ENCODE data around the gene ORM2.
A peak's percentile ranks its signal among the peaks of the same experiment; 100 is the strongest.
"Not testable (repeated sequence)": the region's sequence is repeated elsewhere in the genome, so short reads cannot be mapped to it uniquely, and the experiment has no call there.

ORM2 gene

GRCh38 chr9:114314881-114315722 is 14.6 kb upstream of the ORM2 start:
- no peak for DNase-seq (ENCODE audit: low read depth in 2 of 2)

DNA sequence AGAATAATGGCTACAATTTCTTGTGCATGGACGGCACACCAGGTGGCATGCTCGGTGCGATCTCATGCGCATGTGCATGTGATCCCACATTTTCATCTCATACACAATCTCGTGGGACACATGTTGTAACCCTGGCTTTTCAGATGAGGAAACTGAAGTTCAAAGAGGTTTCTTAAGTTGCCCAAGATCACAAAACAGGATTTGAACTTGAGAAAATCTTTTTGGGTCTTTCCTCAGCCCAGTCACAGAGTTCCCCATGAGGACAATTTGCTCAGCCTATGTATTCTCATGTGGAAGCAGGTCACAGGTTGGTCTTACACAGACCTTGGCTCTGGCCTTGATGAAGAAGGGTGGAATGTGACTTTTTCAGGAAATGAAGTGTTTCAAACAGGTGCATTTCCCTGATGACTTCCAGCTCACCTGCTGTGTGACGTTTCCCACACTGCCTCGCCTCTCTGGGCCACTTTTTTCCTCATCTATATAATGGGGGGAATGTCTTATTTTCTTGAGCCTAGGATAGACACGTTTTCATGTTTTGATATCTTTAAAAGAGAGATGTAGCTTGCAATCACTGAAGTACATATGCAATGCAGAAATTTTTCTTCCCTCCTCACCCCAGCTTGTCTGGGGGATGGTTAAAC is 13.8 kb upstream of the ORM2 start:
- no peak for DNase-seq (ENCODE audit: low read depth in 2 of 2)

GRCh38 chr9:114316605-114317230 is 13.0 kb upstream of the ORM2 start:
- no peak for DNase-seq (ENCODE audit: low read depth in 2 of 2)

DNA sequence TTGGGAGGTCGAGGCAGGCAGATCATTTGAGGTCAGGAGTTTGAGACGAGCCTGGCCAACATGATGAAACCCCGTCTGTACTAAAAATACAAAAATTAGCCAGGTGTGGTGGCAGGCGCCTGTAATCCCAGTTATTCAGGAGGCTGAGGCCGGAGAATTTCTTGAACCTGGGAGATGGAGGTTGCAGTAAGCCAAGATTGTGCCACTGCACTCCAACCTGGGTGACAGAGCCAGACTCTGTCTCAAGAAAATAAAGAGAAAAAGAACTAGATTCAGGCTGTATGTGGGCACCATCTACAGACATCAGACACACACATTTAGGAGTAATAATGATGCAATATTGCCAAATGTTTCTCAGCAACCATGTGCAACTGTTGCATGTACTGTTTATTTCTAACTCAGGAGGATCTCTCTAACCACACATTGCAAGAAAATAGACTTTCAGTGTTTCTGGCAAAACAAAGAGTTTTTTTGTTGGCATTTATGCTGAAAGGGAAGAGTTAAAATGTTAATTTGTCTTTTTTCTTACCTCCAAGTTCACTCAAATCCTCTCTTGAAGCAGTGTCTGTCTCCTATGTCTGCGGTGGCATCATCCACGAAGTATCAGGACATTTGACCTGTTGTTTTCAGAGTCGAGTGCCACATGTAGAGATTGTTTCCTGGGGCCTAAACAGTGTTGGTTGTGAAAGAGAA is 11.9 kb upstream of the ORM2 start:
- peak; percentile 77 to 83 for DNase-seq (ENCODE audit: low read depth in 2 of 2)

GRCh38 chr9:114318416-114318815 is 11.3 kb upstream of the ORM2 start:
- DNase-seq (ENCODE audit: low read depth in 2 of 2), result no peak

GRCh38 chr9:114319147-114319546 is 10.5 kb upstream of the ORM2 start:
- DNase-seq (ENCODE audit: low read depth in 2 of 2), result no peak

DNA sequence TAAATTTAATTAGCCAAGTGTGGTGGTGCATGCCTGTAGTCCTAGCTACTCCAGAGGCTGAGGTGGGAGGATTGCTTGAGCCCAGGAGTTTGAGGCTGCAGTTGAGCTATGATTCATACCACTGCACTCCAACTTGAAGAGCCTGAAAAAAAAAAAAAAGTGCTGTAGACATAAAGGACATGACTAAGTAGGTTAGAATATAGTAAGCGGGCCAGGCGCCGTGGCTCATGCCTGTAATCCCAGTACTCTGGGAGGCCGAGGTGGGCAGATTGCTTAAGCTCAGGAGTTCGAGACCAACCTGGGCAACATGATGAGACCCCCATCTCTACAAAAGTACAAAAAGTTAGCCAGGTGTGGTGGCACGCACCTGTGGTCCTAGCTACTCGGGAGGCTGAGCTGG is 9.0 kb upstream of the ORM2 start:
- not testable (repeated sequence) for DNase-seq (ENCODE audit: low read depth in 2 of 2)

DNA sequence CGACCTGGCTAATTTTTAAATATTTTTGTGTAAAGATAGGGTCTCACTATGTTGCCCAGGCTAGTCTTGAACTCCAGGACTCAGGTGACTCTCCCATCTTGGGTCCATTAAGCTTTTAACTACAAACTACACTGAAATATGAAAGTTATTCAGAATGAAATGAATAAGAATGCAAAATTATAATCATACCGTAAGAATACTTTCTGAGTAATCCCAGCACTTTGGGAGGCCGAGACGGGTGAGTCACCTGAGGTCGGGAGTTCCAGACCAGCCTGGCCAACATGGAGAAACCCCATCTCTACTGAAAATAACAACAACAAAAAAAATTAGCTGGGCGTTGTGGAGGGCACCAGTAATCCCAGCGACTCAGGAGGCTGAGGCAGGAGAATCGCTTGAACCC is 7.9 kb upstream of the ORM2 start:
- no peak for DNase-seq (ENCODE audit: low read depth in 2 of 2)

DNA sequence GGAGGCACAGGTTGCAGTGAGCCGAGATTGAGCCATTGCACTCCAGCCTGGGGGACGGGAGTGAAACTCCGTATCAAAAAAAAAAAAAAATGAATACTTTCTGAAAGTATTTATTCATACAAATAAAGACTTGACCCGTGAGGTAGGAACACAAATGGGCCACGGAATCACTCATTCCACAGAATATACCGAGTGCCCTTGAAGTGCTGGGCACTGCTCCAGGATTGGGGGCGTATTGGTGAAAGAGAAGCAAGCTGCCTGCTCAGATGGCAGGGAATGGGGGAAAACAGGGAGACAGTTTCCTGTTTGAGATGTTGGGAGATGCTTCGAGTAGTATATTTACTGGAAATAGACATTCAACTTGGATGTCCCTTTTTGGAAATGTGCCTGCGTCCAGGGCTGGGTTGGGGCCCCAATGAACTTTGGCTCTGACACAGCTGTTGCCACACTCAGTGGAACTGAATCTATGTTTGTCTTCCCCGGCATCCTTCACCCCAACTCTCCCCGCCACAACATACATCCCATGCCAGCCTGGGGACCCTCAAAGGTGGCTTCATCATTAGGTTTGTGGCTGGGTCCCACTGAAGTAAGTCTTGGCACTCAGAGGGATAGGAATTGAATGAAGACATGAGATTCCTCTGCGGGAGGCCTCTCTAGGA is 7.4 kb upstream of the ORM2 start:
- not testable (repeated sequence) for DNase-seq (ENCODE audit: low read depth in 2 of 2)

GRCh38 chr9:114322831-114323531 is 6.7 kb upstream of the ORM2 start, which contains the start of gene ORM1:
ORM1 (plus strand) TSS chr9:114323098; CDS start chr9:114323134, 36 bp downstream.
- DNase-seq (ENCODE audit: low read depth in 2 of 2), result not testable (repeated sequence)

GRCh38 chr9:114323849-114324248 is 5.8 kb upstream of the ORM2 start:
- not testable (repeated sequence) for DNase-seq (ENCODE audit: low read depth in 2 of 2)

- DNase-seq (ENCODE audit: low read depth in 2 of 2), result no peak
Observed at GRCh38 chr9:114324492-114324891, 5.2 kb upstream of the ORM2 start.

DNA sequence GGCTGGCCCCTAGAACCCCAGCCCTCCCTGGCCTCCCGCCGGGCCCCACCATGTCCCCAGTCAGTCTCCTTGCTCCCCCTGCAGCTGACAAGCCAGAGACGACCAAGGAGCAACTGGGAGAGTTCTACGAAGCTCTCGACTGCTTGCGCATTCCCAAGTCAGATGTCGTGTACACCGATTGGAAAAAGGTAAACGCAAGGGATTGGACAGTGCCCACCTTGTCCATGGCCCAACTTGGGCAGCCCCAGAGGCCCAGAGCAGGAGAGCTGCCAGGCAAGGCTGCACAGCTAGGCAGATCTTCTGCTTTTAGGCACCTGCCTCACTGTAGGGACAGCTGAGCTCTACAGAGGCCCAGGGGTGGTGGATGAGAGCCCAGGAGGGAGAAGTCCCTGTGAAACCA is 4.7 kb upstream of the ORM2 start:
- DNase-seq (ENCODE audit: low read depth in 2 of 2), result not testable (repeated sequence)

GRCh38 chr9:114325684-114326254 is 3.9 kb upstream of the ORM2 start:
- DNase-seq (ENCODE audit: low read depth in 2 of 2), result not testable (repeated sequence)

GRCh38 chr9:114327749-114328148 is 1.9 kb upstream of the ORM2 start:
- DNase-seq (ENCODE audit: low read depth in 2 of 2), result no peak

DNA sequence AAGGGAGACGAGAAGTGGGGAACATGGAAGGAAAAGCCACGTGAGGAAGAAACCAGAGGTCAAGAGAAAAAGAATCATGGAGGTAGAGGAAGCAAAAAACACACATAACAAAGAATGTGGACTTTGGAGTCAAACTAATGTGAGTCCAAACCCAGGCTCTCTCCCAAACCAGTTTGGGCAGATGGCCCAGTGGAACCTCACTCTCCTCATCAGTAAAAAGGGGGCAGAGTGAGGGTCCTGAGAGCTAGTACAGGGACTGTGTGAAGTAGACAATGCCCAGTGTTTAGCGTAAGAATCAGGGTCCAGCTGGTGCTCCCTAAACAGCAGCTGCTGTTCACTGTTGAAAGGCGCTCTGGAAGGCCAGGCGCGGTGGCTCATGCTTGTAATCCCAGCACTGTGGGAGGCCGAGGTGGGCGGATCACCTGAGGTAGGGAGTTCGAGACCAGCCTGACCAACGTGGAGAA is 1.3 kb upstream of the ORM2 start:
- DNase-seq (ENCODE audit: low read depth in 2 of 2), result not testable (repeated sequence)

DNA sequence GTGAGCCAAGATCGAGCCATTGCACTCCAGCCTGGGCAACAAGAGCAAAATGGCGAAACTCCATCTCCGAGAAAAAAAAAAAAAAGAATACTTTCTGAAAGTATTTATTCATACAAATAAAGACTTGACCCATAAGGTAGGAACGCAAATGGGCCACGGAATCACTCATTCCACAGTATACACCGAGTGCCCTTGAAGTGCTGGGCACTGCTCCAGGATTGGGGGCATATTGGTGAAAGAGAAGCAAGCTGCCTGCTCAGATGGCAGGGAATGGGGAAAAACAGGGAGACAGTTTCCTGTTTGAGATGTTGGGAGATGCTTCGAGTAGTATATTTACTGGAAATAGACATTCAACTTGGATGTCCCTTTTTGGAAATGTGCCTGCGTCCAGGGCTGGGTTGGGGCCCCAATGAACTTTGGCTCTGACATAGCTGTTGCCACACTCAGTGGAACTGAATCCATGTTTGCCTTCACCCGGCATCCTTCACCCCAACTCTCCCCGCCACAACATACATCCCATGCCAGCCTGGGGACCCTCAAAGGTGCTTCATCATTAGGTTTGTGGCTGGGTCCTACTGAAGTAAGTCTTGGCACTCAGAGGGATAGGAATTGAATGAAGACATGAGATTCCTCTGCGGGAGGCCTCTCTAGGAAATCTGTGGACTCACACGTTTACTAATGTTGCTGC is 588 bp upstream of the ORM2 start:
- not testable (repeated sequence) for DNase-seq (ENCODE audit: low read depth in 2 of 2)

- DNase-seq (ENCODE audit: low read depth in 2 of 2), result no peak
Observed at GRCh38 chr9:114330636-114331035, 967 bp downstream of the ORM2 start.

All from fibroblast of skin of left quadriceps (primary cell).